NB4 (cell line): Measurements from ENCODE around the gene FKBP5.
A peak's percentile ranks its signal among the peaks of the same experiment; 100 is the strongest.

Source experiments
- DNase-seq: peaks from one replicate; pipeline ENCODE4 v3.0.0; 2010; ENCODE audit warnings: low read depth
- H3K4me3 ChIP-seq: one replicate; pipeline ENCODE4 v1.5.1; 2011; ENCODE audit warnings: mild to moderate bottlenecking, low read depth, low read length, moderate library complexity
- MYC ChIP-seq: IDR thresholded peaks from 2 replicates; pipeline ENCODE4 v1.6.1; 2011; ENCODE audit warnings: low read depth, low read length
- POLR2A ChIP-seq: IDR thresholded peaks from 2 replicates; pipeline ENCODE4 v1.6.1; 2011; ENCODE audit warnings: mild to moderate bottlenecking; ENCODE audit not compliant: insufficient read length; ENCODE audit errors: extremely low read depth
- TF ChIP-seq, protein P1 (sequence below): IDR thresholded peaks from one replicate; pipeline ENCODE4 v1.5.1; 2012; ENCODE audit warnings: low read depth, low read length
- TF ChIP-seq, protein P2 (sequence below): IDR thresholded peaks from 2 replicates; pipeline ENCODE4 v1.6.1; 2011; ENCODE audit warnings: low read depth, low read length

FKBP5 gene

DNA sequence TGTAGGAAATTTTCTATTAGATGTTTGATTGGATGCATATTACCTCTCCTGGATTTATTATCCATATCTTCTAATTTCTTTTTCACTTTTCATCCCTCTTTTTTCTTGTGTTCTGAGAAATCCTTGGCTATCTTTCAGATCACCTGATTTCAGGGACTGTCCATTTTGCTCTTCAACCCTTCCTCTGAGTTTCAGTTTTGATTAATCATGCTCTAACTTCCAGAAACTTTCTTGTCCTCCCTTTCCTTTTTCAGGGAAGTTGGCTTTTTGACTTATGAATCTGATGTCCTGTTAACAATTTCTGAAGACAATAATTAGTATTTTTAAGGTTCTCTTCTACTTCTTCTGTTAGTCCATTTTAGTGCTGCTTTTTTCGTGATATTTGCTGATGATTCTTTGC lies 79.1 kb downstream of the FKBP5 start:
- DNase-seq = no peak
- TF ChIP-seq, protein P1, sequence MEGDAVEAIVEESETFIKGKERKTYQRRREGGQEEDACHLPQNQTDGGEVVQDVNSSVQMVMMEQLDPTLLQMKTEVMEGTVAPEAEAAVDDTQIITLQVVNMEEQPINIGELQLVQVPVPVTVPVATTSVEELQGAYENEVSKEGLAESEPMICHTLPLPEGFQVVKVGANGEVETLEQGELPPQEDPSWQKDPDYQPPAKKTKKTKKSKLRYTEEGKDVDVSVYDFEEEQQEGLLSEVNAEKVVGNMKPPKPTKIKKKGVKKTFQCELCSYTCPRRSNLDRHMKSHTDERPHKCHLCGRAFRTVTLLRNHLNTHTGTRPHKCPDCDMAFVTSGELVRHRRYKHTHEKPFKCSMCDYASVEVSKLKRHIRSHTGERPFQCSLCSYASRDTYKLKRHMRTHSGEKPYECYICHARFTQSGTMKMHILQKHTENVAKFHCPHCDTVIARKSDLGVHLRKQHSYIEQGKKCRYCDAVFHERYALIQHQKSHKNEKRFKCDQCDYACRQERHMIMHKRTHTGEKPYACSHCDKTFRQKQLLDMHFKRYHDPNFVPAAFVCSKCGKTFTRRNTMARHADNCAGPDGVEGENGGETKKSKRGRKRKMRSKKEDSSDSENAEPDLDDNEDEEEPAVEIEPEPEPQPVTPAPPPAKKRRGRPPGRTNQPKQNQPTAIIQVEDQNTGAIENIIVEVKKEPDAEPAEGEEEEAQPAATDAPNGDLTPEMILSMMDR = no peak
- no peak for TF ChIP-seq POLR2A
- TF ChIP-seq, protein P2, sequence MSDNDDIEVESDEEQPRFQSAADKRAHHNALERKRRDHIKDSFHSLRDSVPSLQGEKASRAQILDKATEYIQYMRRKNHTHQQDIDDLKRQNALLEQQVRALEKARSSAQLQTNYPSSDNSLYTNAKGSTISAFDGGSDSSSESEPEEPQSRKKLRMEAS = no peak
- no peak for TF ChIP-seq MYC
- no peak overlapping the region for H3K4me3 ChIP-seq

DNA sequence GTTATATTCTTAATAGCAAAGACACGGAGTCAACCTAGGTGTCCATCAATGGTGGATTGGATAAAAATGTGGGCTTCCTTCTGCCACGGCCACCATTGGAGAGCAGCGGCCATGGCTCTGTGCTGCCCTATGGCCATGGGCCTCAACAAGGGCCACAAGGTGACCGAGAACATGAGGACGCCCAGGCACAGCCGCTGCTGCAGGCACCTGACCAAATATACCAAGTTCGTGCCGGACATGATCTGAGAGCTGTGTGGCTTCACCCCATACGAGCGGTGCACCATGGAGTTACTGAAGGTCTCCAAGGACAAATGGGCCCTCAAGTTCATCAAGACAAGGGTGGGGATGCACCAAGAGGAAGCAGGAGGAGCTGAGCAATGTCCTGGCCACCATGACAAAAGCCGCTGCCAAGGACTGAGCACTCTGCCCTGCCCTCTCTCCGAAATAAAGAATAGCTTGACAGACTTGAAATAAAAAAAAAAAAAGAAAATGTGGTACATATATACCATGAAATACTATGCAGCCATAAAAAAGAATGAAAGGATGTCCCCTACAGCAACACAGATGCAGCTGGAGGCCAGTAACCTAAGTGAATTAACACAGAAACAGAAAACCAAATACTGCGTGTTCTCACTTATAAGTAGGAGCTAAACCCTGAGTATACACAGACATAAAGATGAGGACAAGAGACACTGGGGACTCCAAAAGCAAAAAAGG lies 81.0 kb downstream of the FKBP5 start:
- no peak for DNase-seq
- no peak for TF ChIP-seq MYC
- no peak for TF ChIP-seq POLR2A
- TF ChIP-seq, protein P1 = no peak
- TF ChIP-seq, protein P2 = no peak
- H3K4me3 ChIP-seq = no peak overlapping the region

DNA sequence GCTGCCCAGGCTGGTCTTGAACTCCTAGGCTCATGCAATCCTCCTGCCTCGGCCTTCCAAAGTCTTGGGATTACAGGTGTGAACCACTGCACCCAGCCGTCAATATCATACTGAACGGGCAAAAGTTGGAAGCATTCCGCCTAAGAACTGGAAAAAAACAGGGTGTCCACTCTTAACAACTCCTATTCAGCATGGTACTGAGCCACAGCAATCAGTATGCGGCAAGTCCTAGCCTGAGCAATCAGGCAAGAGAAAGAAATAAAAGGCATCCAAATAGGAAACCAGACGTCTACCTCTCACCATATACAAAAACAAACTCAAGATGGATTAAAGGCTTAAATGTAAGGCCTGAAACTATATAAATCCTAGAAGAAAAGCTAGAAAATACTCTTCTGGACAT lies 83.1 kb downstream of the FKBP5 start:
- TF ChIP-seq POLR2A (no peak), MYC (no peak)
- TF ChIP-seq, protein P2 = no peak
- TF ChIP-seq, protein P1 = no peak
- DNase-seq = no peak
- no peak overlapping the region for H3K4me3 ChIP-seq

DNA sequence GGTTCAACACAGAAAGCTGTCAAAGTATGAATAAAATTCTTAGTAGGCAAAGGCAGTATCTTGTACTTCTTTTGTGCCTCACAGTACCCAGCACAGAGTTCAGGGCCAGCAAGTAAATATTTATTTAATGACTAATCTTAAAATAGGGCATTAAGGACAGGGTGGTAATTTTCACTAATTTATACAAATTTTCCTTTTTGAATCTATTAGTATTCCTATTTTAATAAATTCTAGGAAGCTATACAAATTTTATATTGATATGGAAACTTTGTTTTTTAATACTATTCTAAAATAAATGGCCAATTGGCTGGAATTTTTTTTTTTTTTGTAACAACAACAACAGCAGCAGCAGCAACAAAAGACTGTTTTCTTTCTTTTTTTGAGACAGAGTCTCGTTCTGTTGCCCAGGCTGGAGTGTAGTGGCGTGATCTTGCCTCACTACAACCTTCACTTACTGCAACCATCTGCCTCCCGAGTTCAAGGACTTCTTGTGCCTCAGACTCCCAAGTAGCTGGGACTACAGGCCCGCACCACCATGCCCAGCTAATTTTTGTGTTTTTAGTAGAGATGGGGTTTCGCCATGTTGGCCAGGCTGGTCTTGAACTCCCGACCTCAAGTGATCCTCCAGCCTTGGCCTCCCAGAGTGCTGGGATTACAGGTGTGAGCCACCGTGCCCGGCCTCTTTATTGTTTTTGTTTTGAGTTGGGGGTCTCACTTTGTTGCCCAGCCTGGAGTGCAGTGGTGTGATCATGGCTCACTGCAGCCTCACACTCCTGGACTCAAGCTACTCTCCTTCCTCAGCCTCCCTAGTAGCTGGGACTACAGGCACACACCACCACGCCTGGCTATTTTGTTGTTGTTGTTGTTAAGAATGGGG lies 85.2 kb downstream of the FKBP5 start:
- no peak for DNase-seq
- TF ChIP-seq, protein P1 = no peak
- TF ChIP-seq, protein P2 = no peak
- TF ChIP-seq POLR2A = no peak
- no peak for TF ChIP-seq MYC
- H3K4me3 ChIP-seq = no peak overlapping the region

DNA sequence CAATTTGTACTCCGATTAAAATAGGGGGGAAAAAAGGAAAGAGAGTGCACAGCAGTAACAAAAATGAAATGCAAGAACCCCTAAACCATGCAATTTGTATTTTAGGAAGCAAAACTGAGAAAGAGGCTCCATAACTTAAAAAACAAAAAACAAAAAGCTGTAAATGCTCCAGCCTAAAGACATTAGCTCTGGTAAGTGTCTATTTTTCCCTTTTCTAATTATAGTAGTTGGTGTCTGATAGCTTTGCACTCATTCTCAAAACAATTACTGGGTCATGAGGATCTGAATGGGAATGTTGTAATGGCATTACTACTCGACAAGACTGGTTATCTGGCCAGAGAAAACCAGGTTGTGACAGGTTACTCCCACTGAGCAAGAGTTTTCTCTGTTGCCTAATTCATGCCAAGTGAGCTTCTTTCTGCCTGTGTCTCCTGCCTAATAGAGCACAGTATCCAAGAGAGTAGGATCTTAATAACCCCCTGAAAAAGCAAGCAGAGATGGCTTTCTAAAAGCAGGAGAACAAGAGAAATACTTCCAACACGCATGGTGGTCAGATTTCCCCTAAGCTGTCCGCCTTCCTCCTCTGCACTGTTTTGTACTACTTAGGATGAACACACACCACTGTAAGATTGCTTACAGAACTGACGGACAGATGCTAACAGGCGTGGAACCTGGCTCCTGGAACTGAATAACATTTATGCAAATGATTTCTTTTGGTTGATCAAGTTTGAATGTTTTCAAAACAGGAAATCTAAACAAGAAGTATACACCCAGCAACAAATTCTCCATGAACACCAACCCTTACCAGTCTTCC lies 86.4 kb downstream of the FKBP5 start:
- peak overlapping the region; percentile 1 for H3K4me3 ChIP-seq
- DNase-seq = peak; percentile 70
- TF ChIP-seq, protein P1 = no peak
- TF ChIP-seq POLR2A (no peak), MYC (no peak)
- TF ChIP-seq, protein P2 = no peak
